DOHH2 (cell line): ENCODE measurements around the gene ADAMTS1.

Experiments used
- EZH2phosphoT487 ChIP-seq: fragments of 200-600 bp; sonication (generic); IDR thresholded peaks from 2 replicates; pipeline ENCODE4 v1.6.1; 2017; ENCODE audit warnings: borderline replicate concordance, mild to moderate bottlenecking, antibody characterized with exemption, low read length, moderate library complexity, mixed read lengths
- TF ChIP-seq, protein P1 (sequence below): fragments of 200-600 bp; sonication (generic); IDR thresholded peaks from one replicate; pipeline ENCODE4 v1.5.1; 2014; ENCODE audit warnings: antibody characterized with exemption, mild to moderate bottlenecking, low read depth, low read length; ENCODE audit not compliant: poor library complexity, severe bottlenecking

DNA sequence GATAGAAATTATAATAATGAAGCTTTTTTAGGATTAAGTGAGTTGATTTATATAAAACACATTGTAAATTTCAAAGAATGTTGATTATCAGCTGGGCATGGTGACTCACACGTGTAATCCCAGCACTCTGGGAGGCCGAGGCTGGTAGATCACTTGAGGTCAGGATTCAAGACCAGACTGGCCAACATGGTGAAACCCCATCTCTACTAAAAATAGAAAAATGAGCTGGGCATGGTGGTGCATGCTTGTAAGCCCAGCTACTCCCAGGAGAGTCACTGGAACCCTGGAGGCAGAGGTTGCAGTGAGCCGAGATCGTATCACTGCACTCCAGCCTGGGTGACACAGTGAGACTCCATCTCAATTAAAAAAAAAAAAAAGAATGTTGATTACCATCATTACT lies 18.4 kb downstream of the ADAMTS1 start:
- TF ChIP-seq, protein P1, sequence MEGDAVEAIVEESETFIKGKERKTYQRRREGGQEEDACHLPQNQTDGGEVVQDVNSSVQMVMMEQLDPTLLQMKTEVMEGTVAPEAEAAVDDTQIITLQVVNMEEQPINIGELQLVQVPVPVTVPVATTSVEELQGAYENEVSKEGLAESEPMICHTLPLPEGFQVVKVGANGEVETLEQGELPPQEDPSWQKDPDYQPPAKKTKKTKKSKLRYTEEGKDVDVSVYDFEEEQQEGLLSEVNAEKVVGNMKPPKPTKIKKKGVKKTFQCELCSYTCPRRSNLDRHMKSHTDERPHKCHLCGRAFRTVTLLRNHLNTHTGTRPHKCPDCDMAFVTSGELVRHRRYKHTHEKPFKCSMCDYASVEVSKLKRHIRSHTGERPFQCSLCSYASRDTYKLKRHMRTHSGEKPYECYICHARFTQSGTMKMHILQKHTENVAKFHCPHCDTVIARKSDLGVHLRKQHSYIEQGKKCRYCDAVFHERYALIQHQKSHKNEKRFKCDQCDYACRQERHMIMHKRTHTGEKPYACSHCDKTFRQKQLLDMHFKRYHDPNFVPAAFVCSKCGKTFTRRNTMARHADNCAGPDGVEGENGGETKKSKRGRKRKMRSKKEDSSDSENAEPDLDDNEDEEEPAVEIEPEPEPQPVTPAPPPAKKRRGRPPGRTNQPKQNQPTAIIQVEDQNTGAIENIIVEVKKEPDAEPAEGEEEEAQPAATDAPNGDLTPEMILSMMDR = no peak
- TF ChIP-seq EZH2phosphoT487 = no peak
